ENCODE results near the gene CST9. TPM values are rescaled to one million over a fixed set of nuclear protein-coding genes. Genes with fewer than 3 reads are reported as not detected.

The CST9 gene
- total and polyA plus RNA-seq, 2 of the 8 experiments (the other 6 are each of a cell fraction or from before 2014, with no cell fraction given) = 0.05 to 0.19 TPM

DNA sequence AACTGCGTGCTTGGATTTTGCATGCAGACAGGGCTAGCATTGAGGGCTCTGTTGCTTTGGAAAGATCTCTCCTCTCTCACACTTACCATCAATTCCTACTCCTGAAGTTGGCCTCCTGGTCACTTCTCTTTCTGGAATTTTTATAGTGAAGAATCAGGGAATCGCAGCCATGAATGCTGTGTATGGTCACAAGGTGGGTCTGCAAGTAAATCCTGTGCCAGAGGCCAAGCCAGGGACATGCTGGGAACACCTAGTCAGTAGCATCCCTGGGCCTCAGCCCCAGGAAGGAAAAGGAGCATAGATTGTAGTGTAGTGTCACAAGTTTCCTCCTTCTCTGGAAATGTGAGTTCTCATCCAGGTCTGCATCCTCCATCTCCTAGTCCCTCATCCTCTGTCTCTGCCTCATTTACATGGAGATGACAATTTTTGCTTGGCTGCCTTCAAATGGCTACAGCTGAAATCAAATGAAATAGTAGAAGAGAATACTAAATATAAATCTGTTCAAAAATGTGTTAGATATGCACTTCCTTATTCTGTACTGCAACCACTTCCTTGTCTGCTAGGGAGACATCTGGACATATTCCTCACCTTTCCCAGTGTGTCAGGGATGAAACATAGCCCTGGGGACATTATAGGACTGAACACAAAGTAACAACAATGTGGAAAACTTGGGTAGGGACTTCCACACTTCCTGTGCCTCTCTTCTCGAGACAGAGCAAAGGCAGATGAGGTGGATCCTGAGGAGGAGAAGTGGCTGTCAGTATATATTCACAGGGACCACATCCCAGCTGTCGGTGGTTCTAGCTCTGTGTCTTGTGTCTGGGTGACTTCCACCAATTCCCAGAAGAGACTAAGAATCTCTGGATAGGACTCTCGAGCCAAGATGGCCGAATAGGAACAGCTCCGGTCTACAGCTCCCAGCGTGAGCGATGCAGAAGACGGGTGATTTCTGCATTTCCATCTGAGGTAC lies 17.0 kb downstream of the CST9 start:
- Histone ChIP-seq H3K27me3 (replicated peaks in 1 of 4; ENCODE audit: control insufficient read depth in 3 of 4, extremely low read depth in 1 of 4, insufficient read depth in 3 of 4, low read length in 3 of 4) (no peaks in the 10 kb centered on the region; a peak in 1 of 7 replicates), H3K18ac (ENCODE audit: extremely low read depth, low read length) (peak overlapping the region; percentile 7), H4K20me1 (replicated peaks in 1 of 2; ENCODE audit: control insufficient read depth in 1 of 2, insufficient read depth in 2 of 2, low read length in 2 of 2) (no peaks in the 10 kb centered on the region), H4K5ac (ENCODE audit: insufficient read length, low read depth, low read length) (no peak overlapping the region), H2AFZ (ENCODE audit: low read length) (no peak overlapping the region), H3K4me3 (ENCODE audit: extremely low read depth in 1 of 4, insufficient read depth in 2 of 4, low read depth in 3 of 4, low read length in 4 of 4) (no peak overlapping the region), H2BK15ac (ENCODE audit: low read length) (peak overlapping the region; percentile 61; the same call in 1 of the 2 replicates), H4K91ac (replicated peaks; ENCODE audit: insufficient read length, low read length) (peak overlapping the region; percentile 25), H3K9me3 (ENCODE audit: insufficient read depth in 2 of 2, low read depth in 1 of 2, low read length in 1 of 2) (peaks cover 0 to 7% of the 10 kb centered on the region in 2 experiments; a peak in 1 of 4 replicates), H3K23me2 (ENCODE audit: low read depth, low read length) (no peaks in the 10 kb centered on the region), H3K27ac (ENCODE audit: low read depth, low read length) (no peak overlapping the region), H3K23ac (ENCODE audit: insufficient read length) (no peak overlapping the region), H3K36me3 (ENCODE audit: control insufficient read depth in 2 of 4, insufficient read depth in 4 of 4, low read length in 3 of 4) (no peaks in the 10 kb centered on the region), H3K9ac (replicated peaks in 1 of 4; ENCODE audit: extremely low read depth in 1 of 4, low read depth in 3 of 4, low read length in 3 of 4) (no peak overlapping the region), H2BK12ac (ENCODE audit: low read depth, low read length) (peak overlapping the region; percentile 41), H2BK5ac (ENCODE audit: low read depth, low read length) (peak overlapping the region; percentile 71; the same call in 1 of the 2 replicates), H3K4ac (replicated peaks; ENCODE audit: insufficient read length, low read depth, low read length) (peak overlapping the region; percentile 11), H3K4me2 (ENCODE audit: insufficient read depth in 1 of 2, low read depth in 2 of 2, low read length in 2 of 2) (no peak overlapping the region; a peak in 1 of 4 replicates), H3K79me2 (ENCODE audit: control insufficient read depth in 1 of 2, insufficient read depth in 2 of 2, low read length in 2 of 2) (no peaks in the 10 kb centered on the region), H2BK20ac (ENCODE audit: low read length) (peak overlapping the region; percentile 66; the same call in 1 of the 2 replicates), H3K56ac (replicated peaks; ENCODE audit: insufficient read length, low read depth, low read length) (no peak overlapping the region), H3K4me1 (replicated peaks in 1 of 4; ENCODE audit: control insufficient read depth in 3 of 4, insufficient read depth in 4 of 4, low read length in 3 of 4) (peaks cover 0 to 2% (median 0%) of the 10 kb centered on the region in 4 experiments; a peak in 1 of 7 replicates), H2BK120ac (replicated peaks; ENCODE audit: low read depth, low read length) (no peak overlapping the region), H3K79me1 (ENCODE audit: low read depth, low read length) (no peaks in the 10 kb centered on the region), H2AK5ac (ENCODE audit: low read depth, low read length) (0 out of 2 replicates have a peak overlapping the region, but pooled peaks have one; percentile 66), H3K14ac (ENCODE audit: insufficient read length) (no peak overlapping the region), H4K8ac (ENCODE audit: extremely low read depth, insufficient read depth, low read length) (no peak overlapping the region)
- FAIRE-seq (no peak), DNase-seq (ENCODE audit: low read depth in 1 of 2, low spot score in 2 of 2) (no peak)
- ChIA-PET POLR2A (ENCODE audit: partially characterized antibody) (no interaction called here), CTCF (ENCODE audit: partially characterized antibody) (interaction anchor here (1.1 to 2.4 kb wide), 2 partner anchors 10 to 20 kb away, joined by 3 to 5 read pairs; no protein-coding TSS in a partner anchor)
- 90% methylated on average over 10 of the region's 10 CpGs; no CpG with 5 or more reads in 1 of the 2 experiments for WGBS, 2 experiments (ENCODE audit: extremely low coverage in 1 of 2, insufficient coverage in 1 of 2, insufficient read length in 1 of 2, insufficient replicate concordance in 2 of 2, low coverage in 1 of 2, low lambda C conversion rate in 2 of 2, missing lambda C conversion rate in 1 of 2)
- TF ChIP-seq NRF1 (IDR thresholded peaks at IDR 0.05; ENCODE audit: low read depth, low read length) (no peak), SIRT6 (IDR thresholded peaks at IDR 0.05; ENCODE audit: low read length) (no peak), CTBP2 (IDR thresholded peaks at IDR 0.05; ENCODE audit: borderline replicate concordance, insufficient read depth, insufficient read length, low read length) (no peak), JUND (IDR thresholded peaks at IDR 0.05; ENCODE audit: low read length) (no peak)
